ENCODE results near the gene SAP30L.

The SAP30L gene

DNA sequence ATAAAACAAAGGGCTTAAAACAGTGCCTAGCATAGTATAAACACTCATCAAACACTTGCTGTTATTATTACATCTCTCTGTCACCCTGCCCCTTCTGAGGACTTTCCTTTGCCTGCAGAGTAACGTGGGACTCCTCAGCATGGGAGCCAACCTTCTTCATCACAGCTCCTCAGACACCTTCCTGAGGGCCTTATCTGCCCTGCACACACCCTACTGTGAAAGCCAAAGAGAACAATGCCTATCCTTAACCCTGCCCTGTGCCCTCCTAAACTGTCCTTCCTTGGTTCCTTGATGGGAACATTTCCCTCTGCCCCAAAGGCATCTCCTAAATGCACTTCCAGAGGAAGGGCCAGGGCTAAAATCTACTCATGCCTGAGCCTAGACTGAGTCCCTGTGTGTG, 52.8 kb downstream of the SAP30L start:
- Histone ChIP-seq H3K4me1 (ENCODE audit: low read length) (peaks cover 3% of the 10 kb centered on the region; the same call in 1 of the 2 replicates), H3K9ac (ENCODE audit: low read length) (no peak overlapping the region)

DNA sequence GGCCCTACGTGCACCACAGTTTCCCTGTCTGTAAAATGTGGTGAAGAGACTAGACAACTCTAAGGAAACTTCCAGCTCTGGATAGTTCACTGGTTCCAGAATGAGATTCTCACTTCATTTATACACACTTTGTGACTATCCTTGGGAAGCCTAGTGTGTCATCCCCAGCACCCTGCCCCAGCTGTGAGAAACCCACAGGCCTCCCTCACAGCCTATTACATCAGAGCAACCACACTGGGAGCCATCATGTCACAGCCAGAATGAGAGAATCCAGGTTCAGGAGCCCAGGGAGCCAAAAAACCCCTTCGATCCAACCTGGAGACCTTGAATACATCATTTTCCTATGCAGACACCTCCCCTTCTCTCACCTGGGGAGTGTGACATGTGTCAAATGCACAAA, 53.2 kb downstream of the SAP30L start:
- H3K9ac ChIP-seq (ENCODE audit: low read length), result no peak overlapping the region
- no peak overlapping the region for H3K4me3 ChIP-seq (ENCODE audit: low read length)
- no peak overlapping the region for H2AFZ ChIP-seq (ENCODE audit: low read length)
- no peak for TF ChIP-seq EZH2phosphoT487 (IDR thresholded peaks at IDR 0.05; ENCODE audit: low read length)
- TF ChIP-seq, protein P1, sequence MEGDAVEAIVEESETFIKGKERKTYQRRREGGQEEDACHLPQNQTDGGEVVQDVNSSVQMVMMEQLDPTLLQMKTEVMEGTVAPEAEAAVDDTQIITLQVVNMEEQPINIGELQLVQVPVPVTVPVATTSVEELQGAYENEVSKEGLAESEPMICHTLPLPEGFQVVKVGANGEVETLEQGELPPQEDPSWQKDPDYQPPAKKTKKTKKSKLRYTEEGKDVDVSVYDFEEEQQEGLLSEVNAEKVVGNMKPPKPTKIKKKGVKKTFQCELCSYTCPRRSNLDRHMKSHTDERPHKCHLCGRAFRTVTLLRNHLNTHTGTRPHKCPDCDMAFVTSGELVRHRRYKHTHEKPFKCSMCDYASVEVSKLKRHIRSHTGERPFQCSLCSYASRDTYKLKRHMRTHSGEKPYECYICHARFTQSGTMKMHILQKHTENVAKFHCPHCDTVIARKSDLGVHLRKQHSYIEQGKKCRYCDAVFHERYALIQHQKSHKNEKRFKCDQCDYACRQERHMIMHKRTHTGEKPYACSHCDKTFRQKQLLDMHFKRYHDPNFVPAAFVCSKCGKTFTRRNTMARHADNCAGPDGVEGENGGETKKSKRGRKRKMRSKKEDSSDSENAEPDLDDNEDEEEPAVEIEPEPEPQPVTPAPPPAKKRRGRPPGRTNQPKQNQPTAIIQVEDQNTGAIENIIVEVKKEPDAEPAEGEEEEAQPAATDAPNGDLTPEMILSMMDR (IDR thresholded peaks at IDR 0.05; ENCODE audit: low read length), result no peak
- no peak for TF ChIP-seq EZH2 (optimal IDR thresholded peaks at IDR 0.05; ENCODE audit: low read depth, low read length)
- H3K9me2 ChIP-seq (replicated peaks; ENCODE audit: insufficient read depth, low read length), result no peaks in the 10 kb centered on the region
- H3F3A ChIP-seq (ENCODE audit: insufficient read depth, low read length), result no peaks in the 10 kb centered on the region
- no peak overlapping the region for H3K27ac ChIP-seq (ENCODE audit: low read length)
- H3K27me3 ChIP-seq (replicated peaks; ENCODE audit: insufficient read depth, low read length), result no peaks in the 10 kb centered on the region
- peaks cover 3% of the 10 kb centered on the region; the same call in 1 of the 2 replicates for H3K4me1 ChIP-seq (ENCODE audit: low read length)
- no peak for DNase-seq
- no peaks in the 10 kb centered on the region for H3K36me3 ChIP-seq (replicated peaks; ENCODE audit: insufficient read depth, low read length)
- no peak overlapping the region for H3K4me2 ChIP-seq (ENCODE audit: low read depth, low read length)
- no peaks in the 10 kb centered on the region for H4K20me1 ChIP-seq (ENCODE audit: insufficient read depth, low read length)
- H3K9me3 ChIP-seq (replicated peaks; ENCODE audit: insufficient read depth, low read length), result no peaks in the 10 kb centered on the region
- H3K79me2 ChIP-seq (ENCODE audit: low read length), result no peaks in the 10 kb centered on the region

More for the DNA sequence above, 52.8 kb downstream of the SAP30L start:
- H3K9me3 ChIP-seq (replicated peaks; ENCODE audit: insufficient read depth, low read length), result no peaks in the 10 kb centered on the region
- no peak for DNase-seq
- H3K79me2 ChIP-seq (ENCODE audit: low read length), result no peaks in the 10 kb centered on the region
- H3K36me3 ChIP-seq (replicated peaks; ENCODE audit: insufficient read depth, low read length), result no peaks in the 10 kb centered on the region
- H3K4me2 ChIP-seq (ENCODE audit: low read depth, low read length), result no peak overlapping the region
- no peak overlapping the region for H2AFZ ChIP-seq (ENCODE audit: low read length)
- H3K4me3 ChIP-seq (ENCODE audit: low read length), result no peak overlapping the region
- no peak overlapping the region for H3K27ac ChIP-seq (ENCODE audit: low read length)
- no peaks in the 10 kb centered on the region for H3F3A ChIP-seq (ENCODE audit: insufficient read depth, low read length)
- no peaks in the 10 kb centered on the region for H3K9me2 ChIP-seq (replicated peaks; ENCODE audit: insufficient read depth, low read length)
- H3K27me3 ChIP-seq (replicated peaks; ENCODE audit: insufficient read depth, low read length), result no peaks in the 10 kb centered on the region
- H4K20me1 ChIP-seq (ENCODE audit: insufficient read depth, low read length), result no peaks in the 10 kb centered on the region
- no peak for TF ChIP-seq EZH2phosphoT487 (IDR thresholded peaks at IDR 0.05; ENCODE audit: low read length)
- TF ChIP-seq, protein P1 (IDR thresholded peaks at IDR 0.05; ENCODE audit: low read length), result no peak
- no peak for TF ChIP-seq EZH2 (optimal IDR thresholded peaks at IDR 0.05; ENCODE audit: low read depth, low read length)

DNA sequence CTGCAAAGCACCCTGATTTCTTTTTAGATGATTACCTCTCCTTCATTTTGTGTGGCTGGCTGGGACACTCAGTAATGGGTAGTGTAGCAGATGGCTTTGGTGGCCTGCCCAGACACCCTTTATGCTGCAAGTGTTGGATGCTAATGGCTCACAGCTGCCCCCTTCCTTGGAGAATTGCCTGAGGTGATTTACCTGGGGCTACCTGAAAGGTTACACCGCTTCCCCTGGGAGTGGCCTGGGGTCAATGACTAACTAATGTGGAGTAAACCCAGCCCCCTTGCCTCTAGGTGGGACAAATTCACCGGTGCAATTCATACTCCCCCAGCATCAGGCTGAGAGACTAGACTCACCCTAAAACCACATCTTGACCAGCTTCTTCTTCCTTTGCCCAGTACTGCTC, 55.8 kb downstream of the SAP30L start:
- H4K20me1 ChIP-seq (ENCODE audit: insufficient read depth, low read length), result no peaks in the 10 kb centered on the region
- H3K27me3 ChIP-seq (replicated peaks; ENCODE audit: insufficient read depth, low read length), result no peaks in the 10 kb centered on the region
- DNase-seq, result no peak
- TF ChIP-seq EZH2phosphoT487 (IDR thresholded peaks at IDR 0.05; ENCODE audit: low read length) (no peak), EZH2 (optimal IDR thresholded peaks at IDR 0.05; ENCODE audit: low read depth, low read length) (no peak)
- TF ChIP-seq, protein P1 (IDR thresholded peaks at IDR 0.05; ENCODE audit: low read length), result no peak
- H2AFZ ChIP-seq (ENCODE audit: low read length), result no peak overlapping the region
- no peaks in the 10 kb centered on the region for H3K9me3 ChIP-seq (replicated peaks; ENCODE audit: insufficient read depth, low read length)
- H3K4me1 ChIP-seq (ENCODE audit: low read length), result peaks cover 3% of the 10 kb centered on the region; the same call in 1 of the 2 replicates
- H3K9ac ChIP-seq (ENCODE audit: low read length), result no peak overlapping the region
- H3K4me2 ChIP-seq (ENCODE audit: low read depth, low read length), result no peak overlapping the region
- no peaks in the 10 kb centered on the region for H3F3A ChIP-seq (ENCODE audit: insufficient read depth, low read length)
- no peak overlapping the region for H3K4me3 ChIP-seq (ENCODE audit: low read length)
- H3K9me2 ChIP-seq (replicated peaks; ENCODE audit: insufficient read depth, low read length), result no peaks in the 10 kb centered on the region
- no peaks in the 10 kb centered on the region for H3K36me3 ChIP-seq (replicated peaks; ENCODE audit: insufficient read depth, low read length)
- H3K27ac ChIP-seq (ENCODE audit: low read length), result no peak overlapping the region
- no peaks in the 10 kb centered on the region for H3K79me2 ChIP-seq (ENCODE audit: low read length)
